Measurements from ENCODE around the gene CLASP2. TPM values are rescaled to one million over a fixed set of nuclear protein-coding genes. Genes with fewer than 3 reads are reported as not detected.

The CLASP2 gene
- total RNA-seq, 1 donor from 2014 or later: 85.8 TPM

DNA sequence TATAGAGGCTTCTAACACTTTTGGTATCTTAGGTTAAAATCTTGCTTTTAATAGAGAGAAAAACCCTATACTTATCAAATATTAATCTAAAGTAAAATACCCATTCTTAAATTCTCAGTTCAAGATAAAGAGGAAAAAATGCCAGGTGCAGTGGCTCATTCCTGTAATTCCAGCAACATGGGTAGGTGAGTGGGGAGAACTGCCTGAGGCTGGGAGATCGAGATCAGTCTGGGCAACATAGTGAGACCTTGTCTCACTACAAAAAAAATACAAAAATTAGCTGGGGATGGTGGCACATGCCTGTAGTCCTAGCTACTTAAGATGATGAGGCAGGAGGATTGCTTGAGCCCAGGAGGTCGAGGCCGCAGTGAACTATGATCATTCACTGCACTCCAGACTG is 135.8 kb downstream of the CLASP2 start:
- intact Hi-C loops (cut with micrococcal nuclease): no loop called here
- peaks cover 45% of the 10 kb centered on the region for H3K36me3 Mint-ChIP-seq (ENCODE audit: low read depth)

GRCh38 chr3:33581666-33582065 is 136.4 kb downstream of the CLASP2 start:
- peak overlapping the region; percentile 24 for H3K27ac Mint-ChIP-seq
- DNase-seq: no peak
- no peaks in the 10 kb centered on the region for H3K9me3 Mint-ChIP-seq
- H3K4me1 Mint-ChIP-seq: no peaks in the 10 kb centered on the region
- ChIA-PET CTCF (no interaction called here), POLR2A (interaction anchor here (0.5 kb wide), 1 partner anchor 360 kb away, joined by 4 read pairs; no protein-coding TSS in a partner anchor)
- ATAC-seq (ENCODE audit: low read depth): no peak
- H3K36me3 Mint-ChIP-seq (ENCODE audit: low read depth): peaks cover 40% of the 10 kb centered on the region
- H3K27me3 Mint-ChIP-seq: no peaks in the 10 kb centered on the region
- H3K4me3 Mint-ChIP-seq: no peak overlapping the region
- TF ChIP-seq CTCF (IDR thresholded peaks at IDR 0.05): no peak
- intact Hi-C loops (cut with micrococcal nuclease): no loop called here

More for the DNA sequence above, 135.8 kb downstream of the CLASP2 start:
- TF ChIP-seq CTCF (IDR thresholded peaks at IDR 0.05): no peak
- no peak overlapping the region for H3K4me3 Mint-ChIP-seq
- H3K9me3 Mint-ChIP-seq: no peaks in the 10 kb centered on the region
- no peak for DNase-seq
- no peaks in the 10 kb centered on the region for H3K4me1 Mint-ChIP-seq
- CTCF ChIA-PET: no interaction called here
- ATAC-seq (ENCODE audit: low read depth): no peak
- no peaks in the 10 kb centered on the region for H3K27me3 Mint-ChIP-seq
- POLR2A ChIA-PET: interaction anchor here (0.5 kb wide), 1 partner anchor 360 kb away, joined by 4 read pairs; no protein-coding TSS in a partner anchor
- H3K27ac Mint-ChIP-seq: no peak overlapping the region

DNA sequence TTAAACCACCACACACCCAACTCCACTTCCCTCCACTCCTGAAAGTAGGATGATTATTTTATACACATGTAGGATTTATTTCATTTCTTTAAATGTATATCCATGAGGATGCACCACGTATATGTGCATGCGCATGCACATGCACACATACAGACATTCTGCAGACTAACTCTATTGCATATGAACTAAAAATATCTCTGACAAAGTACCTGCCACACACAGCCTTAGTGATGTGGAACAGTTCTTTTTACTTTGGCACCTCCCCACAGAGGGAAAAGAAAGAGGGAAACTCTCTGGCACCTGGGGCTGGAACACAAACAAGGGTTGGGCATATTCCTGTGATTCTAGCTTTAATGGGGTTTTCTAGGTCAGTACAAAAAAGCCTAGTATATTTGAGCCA is 138.2 kb downstream of the CLASP2 start:
- no peak overlapping the region for H3K4me3 Mint-ChIP-seq
- H3K4me1 Mint-ChIP-seq: peaks cover 6% of the 10 kb centered on the region
- ChIA-PET POLR2A (no interaction called here), CTCF (no interaction called here)
- H3K27me3 Mint-ChIP-seq: no peaks in the 10 kb centered on the region
- H3K27ac Mint-ChIP-seq: no peak overlapping the region
- no peak for TF ChIP-seq CTCF (IDR thresholded peaks at IDR 0.05)
- ATAC-seq (ENCODE audit: low read depth) (no peak), DNase-seq (no peak)
- intact Hi-C loops (cut with micrococcal nuclease): loop anchor here (5.0 kb wide), 1 partner anchor 138 kb away; the partner anchor contains the start of gene UBP1
- H3K9me3 Mint-ChIP-seq: no peaks in the 10 kb centered on the region
- peaks cover 42% of the 10 kb centered on the region for H3K36me3 Mint-ChIP-seq (ENCODE audit: low read depth)

GRCh38 chr3:33579178-33579510 is 138.9 kb downstream of the CLASP2 start:
- no peak for TF ChIP-seq CTCF (IDR thresholded peaks at IDR 0.05)
- ATAC-seq (ENCODE audit: low read depth) (no peak), DNase-seq (no peak)
- intact Hi-C loops (cut with micrococcal nuclease): loop anchor here (5.0 kb wide), 1 partner anchor 137 kb away; the partner anchor contains the start of gene UBP1
- Mint-ChIP-seq H3K9me3 (no peaks in the 10 kb centered on the region), H3K4me1 (peaks cover 6% of the 10 kb centered on the region), H3K36me3 (ENCODE audit: low read depth) (peaks cover 42% of the 10 kb centered on the region), H3K27me3 (no peaks in the 10 kb centered on the region), H3K4me3 (no peak overlapping the region), H3K27ac (no peak overlapping the region)
- POLR2A ChIA-PET: no interaction called here
- CTCF ChIA-PET: no interaction called here

GRCh38 chr3:33578325-33579177 is 139.5 kb downstream of the CLASP2 start:
- DNase-seq (no peak), ATAC-seq (ENCODE audit: low read depth) (no peak)
- H3K4me3 Mint-ChIP-seq: no peak overlapping the region
- no peaks in the 10 kb centered on the region for H3K27me3 Mint-ChIP-seq
- peaks cover 6% of the 10 kb centered on the region for H3K4me1 Mint-ChIP-seq
- ChIA-PET POLR2A (no interaction called here), CTCF (no interaction called here)
- H3K36me3 Mint-ChIP-seq (ENCODE audit: low read depth): peaks cover 41% of the 10 kb centered on the region
- no peak for TF ChIP-seq CTCF (IDR thresholded peaks at IDR 0.05)
- no peak overlapping the region for H3K27ac Mint-ChIP-seq
- intact Hi-C loops (cut with micrococcal nuclease): loop anchor here (5.0 kb wide), 1 partner anchor 136 kb away; the partner anchor contains the start of gene UBP1
- H3K9me3 Mint-ChIP-seq: no peaks in the 10 kb centered on the region

Measured in activated B cell treated with CpG ODN at 0.5 μM for 24 hours (primary cell).